T-helper 1 cell treated with Interleukin-12 subunit alpha and Interleukin-12 subunit beta and Interleukin-4 antibody, amounts not matched to agents 30 μg/mL and 1 μg/mL, for 36 hours (primary cell): Measurements from ENCODE around the gene SH3RF3.

ENCODE experiments used
- H3K27ac Mint-ChIP-seq: one replicate; pipeline ENCODE4 v1.8.0; 2021; ENCODE audit warnings: mild to moderate bottlenecking, mixed read lengths
- H3K27me3 Mint-ChIP-seq: one replicate; pipeline ENCODE4 v1.8.0; 2021; ENCODE audit warnings: low read depth, mixed read lengths
- H3K36me3 Mint-ChIP-seq: one replicate; pipeline ENCODE4 v1.8.0; 2021; ENCODE audit warnings: low read depth, mixed read lengths
- H3K4me1 Mint-ChIP-seq: one replicate; pipeline ENCODE4 v1.8.0; 2021; ENCODE audit warnings: low read depth, mixed read lengths
- H3K4me3 Mint-ChIP-seq: one replicate; pipeline ENCODE4 v1.8.0; 2021; ENCODE audit warnings: mild to moderate bottlenecking, moderate library complexity, mixed read lengths
- H3K9me3 Mint-ChIP-seq: one replicate; pipeline ENCODE4 v1.8.0; 2021; ENCODE audit warnings: mixed read lengths

SH3RF3 gene

DNA sequence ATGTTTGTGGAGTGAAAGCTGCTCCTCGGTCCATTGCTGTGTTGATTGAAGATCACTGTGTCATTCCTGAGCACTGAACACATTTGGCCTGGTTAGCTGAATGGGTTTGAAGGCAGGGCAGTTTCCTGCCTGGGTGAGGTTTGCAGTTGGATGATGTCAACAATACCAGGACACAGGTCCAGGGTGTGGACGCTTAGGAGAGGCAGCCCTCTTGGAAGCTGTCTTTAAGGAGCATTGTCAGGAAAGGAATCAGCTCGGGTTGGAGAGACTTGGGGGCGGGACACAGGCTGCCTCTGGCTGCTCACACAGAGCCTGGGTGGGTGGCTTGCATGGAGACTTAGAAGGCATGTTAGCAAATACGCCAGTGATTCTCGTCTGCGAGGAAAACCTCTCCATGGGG is 247.1 kb downstream of the SH3RF3 start:
- H3K27me3 Mint-ChIP-seq, result peaks cover 3% of the 10 kb centered on the region
- H3K4me1 Mint-ChIP-seq, result no peaks in the 10 kb centered on the region
- H3K4me3 Mint-ChIP-seq, result no peak overlapping the region
- no peaks in the 10 kb centered on the region for H3K36me3 Mint-ChIP-seq
- H3K27ac Mint-ChIP-seq, result no peak overlapping the region
- no peaks in the 10 kb centered on the region for H3K9me3 Mint-ChIP-seq

DNA sequence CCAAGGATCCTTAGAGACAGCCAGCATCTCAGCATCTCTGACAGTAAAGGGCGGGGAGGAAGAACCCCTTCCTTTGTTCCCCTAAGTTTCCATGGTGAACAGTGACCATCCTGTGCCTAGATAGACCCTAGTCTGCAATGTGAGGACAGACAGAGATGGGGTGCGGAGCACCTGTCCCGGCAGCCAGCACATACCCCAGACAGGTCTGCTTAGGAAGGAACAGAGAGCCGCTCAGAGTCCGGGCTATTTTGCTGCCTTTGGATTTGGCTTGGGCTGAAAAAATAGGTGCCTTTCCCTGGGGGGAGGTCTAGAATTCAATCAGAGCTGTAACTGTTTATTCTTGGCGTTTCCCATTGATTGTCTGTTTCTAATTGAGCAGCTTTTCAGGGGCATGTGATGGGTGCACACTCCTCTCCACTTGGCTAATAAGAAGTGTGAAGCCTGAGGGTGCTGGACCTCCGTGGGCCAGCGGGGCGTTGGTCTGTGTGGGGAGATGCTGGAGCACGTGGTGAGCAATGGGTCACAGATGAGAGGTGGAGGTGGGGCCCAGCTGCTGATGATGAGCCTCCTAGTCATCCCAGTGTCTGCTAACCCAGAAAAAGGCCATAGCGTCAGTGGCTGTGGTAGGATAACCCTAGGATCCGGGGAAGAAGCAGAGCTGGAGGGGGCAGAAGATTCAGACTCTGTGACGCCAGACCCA is 247.9 kb downstream of the SH3RF3 start:
- H3K4me3 Mint-ChIP-seq, result no peak overlapping the region
- H3K4me1 Mint-ChIP-seq, result no peaks in the 10 kb centered on the region
- no peak overlapping the region for H3K27ac Mint-ChIP-seq
- no peaks in the 10 kb centered on the region for H3K36me3 Mint-ChIP-seq
- no peaks in the 10 kb centered on the region for H3K9me3 Mint-ChIP-seq
- peaks cover 3% of the 10 kb centered on the region for H3K27me3 Mint-ChIP-seq

DNA sequence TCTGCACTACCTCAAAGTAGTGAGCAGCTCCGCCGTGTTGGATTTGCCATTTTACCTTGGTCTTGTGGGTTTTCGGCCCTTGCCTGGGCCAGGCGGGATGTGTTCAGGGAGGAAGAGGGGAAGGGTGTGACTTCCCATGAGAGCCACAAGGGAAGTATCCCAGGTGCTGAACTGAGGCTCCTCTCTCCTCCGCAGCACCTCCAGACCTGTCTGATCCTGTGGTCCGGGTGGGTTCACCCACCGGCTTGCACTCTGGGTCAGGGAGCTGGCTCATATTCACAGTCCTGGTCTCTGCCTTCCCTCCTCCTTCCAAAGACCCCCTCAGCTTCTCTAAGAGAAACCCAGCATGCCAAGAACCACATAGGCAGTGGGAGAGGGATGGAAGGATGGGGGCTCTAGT is 249.0 kb downstream of the SH3RF3 start:
- Mint-ChIP-seq H3K4me1 (no peaks in the 10 kb centered on the region), H3K27me3 (peaks cover under 1% of the 10 kb centered on the region), H3K9me3 (no peaks in the 10 kb centered on the region), H3K36me3 (no peaks in the 10 kb centered on the region), H3K27ac (no peak overlapping the region), H3K4me3 (no peak overlapping the region)

DNA sequence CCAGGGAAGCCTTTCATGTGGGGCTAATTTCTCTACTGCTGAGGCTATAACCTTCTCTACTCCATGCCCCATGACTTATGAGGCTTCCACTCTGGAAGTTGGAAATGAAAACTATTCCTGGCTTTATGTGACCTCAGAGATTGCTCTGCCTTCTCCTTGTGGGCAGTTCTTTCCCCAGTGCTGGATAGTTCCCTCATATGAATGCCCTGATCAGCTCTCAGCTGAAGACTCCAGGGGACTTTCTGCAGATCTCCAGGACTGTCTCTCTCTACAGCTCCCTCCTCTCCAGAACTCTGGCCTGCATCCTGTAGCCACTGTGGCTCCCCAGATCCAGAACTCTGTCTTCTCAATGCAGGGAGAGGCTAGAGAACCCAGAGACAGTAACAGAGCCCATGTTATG is 249.7 kb downstream of the SH3RF3 start:
- no peaks in the 10 kb centered on the region for H3K27me3 Mint-ChIP-seq
- H3K9me3 Mint-ChIP-seq, result no peaks in the 10 kb centered on the region
- H3K4me3 Mint-ChIP-seq, result no peak overlapping the region
- no peaks in the 10 kb centered on the region for H3K4me1 Mint-ChIP-seq
- no peak overlapping the region for H3K27ac Mint-ChIP-seq
- H3K36me3 Mint-ChIP-seq, result no peaks in the 10 kb centered on the region

DNA sequence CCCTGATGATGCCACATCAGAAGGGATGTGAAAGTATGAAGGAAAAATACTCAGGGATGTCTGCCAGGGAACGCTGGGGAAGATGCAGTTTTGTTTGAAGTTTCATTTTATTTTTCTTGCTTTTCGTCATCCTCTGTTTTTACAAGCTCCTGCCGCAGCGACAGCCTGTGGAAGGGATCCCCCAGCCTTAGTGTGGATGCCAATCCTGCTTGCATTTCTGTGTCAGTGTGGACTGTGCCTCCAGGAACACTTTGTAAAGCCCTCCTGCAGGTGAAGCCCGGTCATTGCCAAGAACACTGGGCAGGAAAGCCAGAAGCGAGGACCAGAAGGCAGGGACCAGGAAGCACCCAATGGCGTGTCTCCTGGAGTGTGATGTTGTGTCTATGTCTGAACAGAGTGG is 250.5 kb downstream of the SH3RF3 start:
- H3K9me3 Mint-ChIP-seq, result no peaks in the 10 kb centered on the region

DNA sequence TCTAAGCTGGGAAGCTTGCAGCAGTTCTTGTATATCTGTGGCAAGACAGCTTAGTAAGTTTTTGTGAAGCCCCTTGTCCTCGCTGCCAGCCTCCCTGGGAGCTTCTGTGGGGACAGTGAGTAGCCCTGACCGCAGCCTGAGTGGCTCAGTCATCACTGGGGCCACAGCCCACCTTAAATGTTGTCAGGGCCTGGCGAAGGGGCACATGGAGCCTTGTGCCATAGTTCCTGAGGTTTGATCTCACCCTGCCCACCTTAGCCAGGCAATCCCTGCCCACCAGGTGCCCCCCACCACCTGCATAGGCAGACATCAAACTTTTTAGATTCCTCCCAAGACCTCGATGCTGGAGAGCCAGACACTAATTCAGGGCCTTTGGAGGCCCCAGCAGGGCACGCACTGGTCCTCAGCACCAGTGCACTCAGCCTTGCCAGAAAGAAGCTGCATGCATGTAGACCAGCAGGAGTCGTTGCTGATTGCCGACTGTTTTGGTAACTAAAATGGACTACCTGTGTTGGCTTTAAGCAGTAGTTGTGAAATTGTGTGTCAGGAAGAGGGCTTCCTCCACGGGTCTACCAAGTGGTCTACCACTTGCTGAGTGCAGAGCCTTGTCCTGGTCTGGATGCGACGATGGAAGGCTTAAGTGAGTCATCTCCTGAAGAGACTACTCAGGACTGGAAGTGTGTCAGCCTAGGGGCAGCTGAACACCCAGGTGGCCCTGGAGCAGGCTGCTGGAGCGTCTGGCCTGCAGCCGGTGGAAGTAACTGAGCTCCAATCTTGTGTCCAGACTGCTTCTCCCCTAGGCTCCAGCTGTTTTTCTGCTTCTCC is 251.7 kb downstream of the SH3RF3 start:
- Mint-ChIP-seq H3K27me3 (peaks cover 2% of the 10 kb centered on the region), H3K9me3 (no peaks in the 10 kb centered on the region), H3K36me3 (no peaks in the 10 kb centered on the region), H3K27ac (no peak overlapping the region), H3K4me3 (no peak overlapping the region), H3K4me1 (no peaks in the 10 kb centered on the region)

More for the DNA sequence above, 250.5 kb downstream of the SH3RF3 start:
- no peaks in the 10 kb centered on the region for H3K36me3 Mint-ChIP-seq
- no peaks in the 10 kb centered on the region for H3K27me3 Mint-ChIP-seq
- H3K27ac Mint-ChIP-seq, result no peak overlapping the region
- H3K4me3 Mint-ChIP-seq, result no peak overlapping the region
- H3K4me1 Mint-ChIP-seq, result no peaks in the 10 kb centered on the region

DNA sequence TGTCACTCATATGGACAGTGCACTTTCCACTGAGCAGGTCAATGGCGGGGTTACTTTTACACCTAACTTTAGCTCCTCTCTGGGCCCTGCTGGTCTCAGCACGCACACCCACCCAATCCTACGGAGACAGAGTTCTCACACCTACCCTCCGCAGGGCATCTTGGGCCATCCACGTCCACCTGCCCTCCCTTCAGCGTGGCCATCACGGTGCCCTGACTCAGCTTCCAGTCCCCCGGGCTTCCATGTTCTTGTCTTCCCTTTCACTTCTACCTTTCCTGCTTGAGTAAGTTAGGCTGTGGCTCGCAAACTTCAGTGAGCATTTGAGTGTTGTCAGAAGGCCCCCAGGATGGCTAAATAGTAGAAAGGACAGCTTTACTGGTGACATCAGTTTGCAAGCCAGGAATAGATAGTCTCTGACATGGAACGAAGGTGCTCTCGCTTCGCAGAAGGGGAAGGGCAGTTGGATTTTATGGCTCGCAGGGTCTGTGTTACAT is 252.4 kb downstream of the SH3RF3 start:
- Mint-ChIP-seq H3K4me3 (no peak overlapping the region), H3K4me1 (no peaks in the 10 kb centered on the region), H3K9me3 (no peaks in the 10 kb centered on the region), H3K27ac (no peak overlapping the region), H3K27me3 (peaks cover 5% of the 10 kb centered on the region), H3K36me3 (no peaks in the 10 kb centered on the region)

DNA sequence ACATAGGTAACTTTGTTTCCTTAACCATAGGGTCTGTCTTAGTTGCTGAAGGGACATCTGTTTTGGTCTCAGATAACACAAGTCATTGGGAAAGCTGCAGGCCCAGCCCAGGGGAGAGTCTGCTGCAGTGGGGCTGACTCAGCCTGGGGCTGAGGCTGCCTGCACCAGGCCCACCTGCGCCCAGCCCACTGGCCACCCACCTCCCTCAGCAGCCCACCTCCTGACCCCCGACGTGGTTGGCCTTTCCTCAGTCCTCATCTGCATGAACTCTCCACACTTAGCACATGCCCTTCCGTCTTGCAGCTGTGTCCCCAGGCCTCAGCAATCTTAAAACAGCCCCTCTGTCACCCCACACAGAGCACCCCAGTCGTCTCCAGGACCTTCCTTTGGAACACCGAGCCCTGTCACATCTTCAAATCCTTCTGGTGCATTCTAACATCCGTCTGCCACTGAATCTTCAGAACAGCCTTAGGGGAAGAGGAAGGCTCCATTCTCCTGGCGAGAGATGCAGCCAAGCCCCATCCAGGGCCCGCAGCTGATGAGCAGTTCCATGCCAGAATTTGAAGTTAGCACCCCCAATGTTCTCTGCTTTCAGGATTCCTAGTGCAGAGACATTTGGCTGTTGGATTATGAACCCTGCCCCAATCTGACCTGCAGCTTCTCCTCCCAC is 253.4 kb downstream of the SH3RF3 start:
- Mint-ChIP-seq H3K4me1 (no peaks in the 10 kb centered on the region), H3K27ac (no peak overlapping the region), H3K36me3 (no peaks in the 10 kb centered on the region), H3K4me3 (no peak overlapping the region), H3K9me3 (no peaks in the 10 kb centered on the region), H3K27me3 (peaks cover 5% of the 10 kb centered on the region)

DNA sequence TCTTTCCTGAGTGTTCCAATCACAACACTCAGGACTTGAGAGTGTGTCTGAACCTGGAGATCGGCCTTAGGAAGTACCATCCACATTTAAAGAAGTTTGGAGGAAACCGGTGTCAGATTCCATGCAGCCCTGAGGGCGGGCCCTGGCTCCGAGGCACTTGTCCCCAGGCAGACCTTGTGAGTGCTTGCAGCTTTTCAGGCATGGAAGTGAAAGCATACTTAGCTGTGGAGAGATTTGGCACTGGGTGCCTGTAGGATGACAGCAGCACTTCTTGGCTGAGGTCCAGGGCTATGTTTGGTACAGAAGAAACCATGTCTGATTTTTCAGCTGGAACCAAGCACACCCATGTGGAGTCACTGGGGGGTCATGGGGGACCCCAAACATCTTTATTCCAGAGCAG is 253.9 kb downstream of the SH3RF3 start:
- H3K27ac Mint-ChIP-seq, result no peak overlapping the region

DNA sequence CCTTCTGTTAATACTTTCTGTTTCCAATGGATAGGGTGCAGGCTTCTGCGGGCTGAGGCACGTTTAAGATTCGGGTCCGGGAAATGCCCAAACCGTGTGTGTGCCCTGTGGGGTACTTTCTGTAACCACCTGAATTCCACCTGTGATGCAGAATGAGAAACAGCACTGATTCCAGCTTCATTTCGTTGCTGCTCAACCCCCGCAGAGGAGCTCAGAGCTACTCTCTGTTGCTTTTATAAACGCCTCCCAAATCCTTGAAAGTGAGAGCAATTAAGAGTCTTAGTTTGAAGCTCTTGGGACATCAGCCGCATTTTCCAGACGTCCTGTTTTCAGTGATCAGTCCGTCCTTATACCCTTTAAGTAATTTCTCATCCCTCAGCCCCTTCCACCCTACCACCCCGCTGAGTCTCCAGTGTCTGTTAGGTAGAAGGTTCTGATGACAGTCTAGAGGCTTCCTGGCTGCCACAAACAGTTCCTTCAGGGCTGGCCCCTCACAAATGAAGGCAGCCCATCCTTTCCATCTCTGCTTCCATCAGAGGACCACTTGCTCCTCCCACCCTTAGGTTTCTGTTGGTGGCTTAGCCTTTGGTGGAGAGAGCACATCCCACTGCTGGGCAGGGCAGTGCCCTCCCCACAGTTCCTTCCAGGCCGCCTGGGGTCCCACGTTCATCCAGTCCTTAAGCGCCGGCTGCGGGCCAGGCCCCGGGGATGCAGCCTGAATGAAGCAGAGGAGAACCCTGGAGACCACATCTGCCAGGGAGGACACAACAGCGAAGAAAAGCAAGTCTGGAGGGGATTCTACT is 254.7 kb downstream of the SH3RF3 start:
- H3K4me3 Mint-ChIP-seq, result no peak overlapping the region
- no peaks in the 10 kb centered on the region for H3K4me1 Mint-ChIP-seq
- no peaks in the 10 kb centered on the region for H3K36me3 Mint-ChIP-seq
- H3K9me3 Mint-ChIP-seq, result no peaks in the 10 kb centered on the region
- no peak overlapping the region for H3K27ac Mint-ChIP-seq
- H3K27me3 Mint-ChIP-seq, result peaks cover 5% of the 10 kb centered on the region

More for the DNA sequence above, 253.9 kb downstream of the SH3RF3 start:
- Mint-ChIP-seq H3K4me3 (no peak overlapping the region), H3K4me1 (no peaks in the 10 kb centered on the region), H3K27me3 (peaks cover 5% of the 10 kb centered on the region), H3K9me3 (no peaks in the 10 kb centered on the region), H3K36me3 (no peaks in the 10 kb centered on the region)

DNA sequence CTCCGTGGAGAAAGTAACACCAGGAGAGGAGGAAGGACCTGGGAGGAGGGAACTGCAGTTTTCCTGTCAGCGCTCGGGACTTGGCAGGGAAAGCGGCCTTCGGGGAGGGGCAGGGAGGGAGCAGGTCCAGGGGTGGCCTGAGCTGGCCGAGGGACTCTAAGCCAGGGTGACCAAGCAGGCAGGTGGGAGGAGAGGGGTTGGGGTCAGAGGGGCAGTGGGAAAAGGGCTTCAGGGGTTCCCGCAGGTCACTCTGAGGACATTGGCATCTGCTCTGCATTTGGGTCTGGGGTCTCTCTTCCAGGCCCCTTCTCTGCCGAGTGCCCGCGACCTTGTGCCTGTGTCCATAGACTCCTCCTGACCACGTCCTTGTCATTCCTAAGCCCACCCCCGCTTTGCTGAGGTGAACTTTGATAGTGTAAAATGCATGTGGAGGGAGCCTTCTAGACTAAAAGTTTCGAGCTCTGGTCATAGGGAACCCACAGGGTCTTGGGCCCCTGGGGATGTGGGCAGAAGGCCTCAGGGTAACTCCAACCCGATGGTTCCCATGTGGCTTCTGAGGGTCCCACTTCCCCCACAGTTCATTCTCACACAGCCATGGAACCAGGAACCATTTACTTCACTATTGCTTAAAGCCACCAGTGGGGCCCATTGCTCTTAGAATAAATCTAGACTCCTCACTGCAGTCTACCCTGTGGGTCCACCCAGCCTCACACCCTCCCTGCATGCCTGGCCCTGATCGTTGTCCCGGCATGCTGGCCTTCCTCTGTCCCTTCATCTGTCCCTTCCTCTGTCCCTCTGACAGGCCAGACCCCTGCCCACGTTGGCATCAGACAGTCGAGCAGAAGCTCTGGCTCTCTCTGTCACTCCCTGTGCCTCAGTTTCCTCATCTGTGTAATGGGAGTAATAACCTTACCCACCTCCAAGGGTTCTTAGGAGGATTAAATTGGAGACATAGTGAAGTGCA is 255.6 kb downstream of the SH3RF3 start:
- Mint-ChIP-seq H3K36me3 (no peaks in the 10 kb centered on the region), H3K4me3 (no peak overlapping the region), H3K4me1 (no peaks in the 10 kb centered on the region), H3K27ac (no peak overlapping the region), H3K27me3 (peaks cover 5% of the 10 kb centered on the region), H3K9me3 (no peaks in the 10 kb centered on the region)

DNA sequence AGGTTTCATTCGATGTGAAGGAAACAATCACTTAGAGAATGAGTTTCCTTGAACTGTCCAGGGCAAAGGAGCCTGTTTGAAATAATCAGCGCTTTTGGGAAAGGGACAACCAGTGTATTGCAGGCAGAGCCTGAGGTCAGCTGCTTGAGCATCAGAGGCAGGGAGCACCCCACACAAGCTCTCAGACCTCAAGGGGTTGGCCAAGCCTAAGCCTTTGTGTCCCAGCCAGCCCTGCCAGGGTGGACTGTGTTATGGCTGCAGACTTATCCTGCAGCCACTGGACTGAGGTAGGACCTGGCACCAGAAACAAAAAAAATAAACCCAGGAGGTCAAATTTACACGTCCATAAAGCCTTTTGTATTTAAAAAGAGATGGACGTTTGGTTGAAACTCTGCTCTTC is 256.5 kb downstream of the SH3RF3 start:
- no peaks in the 10 kb centered on the region for H3K36me3 Mint-ChIP-seq
- no peaks in the 10 kb centered on the region for H3K9me3 Mint-ChIP-seq
- no peaks in the 10 kb centered on the region for H3K4me1 Mint-ChIP-seq
- peaks cover 5% of the 10 kb centered on the region for H3K27me3 Mint-ChIP-seq
- H3K27ac Mint-ChIP-seq, result no peak overlapping the region
- no peak overlapping the region for H3K4me3 Mint-ChIP-seq

DNA sequence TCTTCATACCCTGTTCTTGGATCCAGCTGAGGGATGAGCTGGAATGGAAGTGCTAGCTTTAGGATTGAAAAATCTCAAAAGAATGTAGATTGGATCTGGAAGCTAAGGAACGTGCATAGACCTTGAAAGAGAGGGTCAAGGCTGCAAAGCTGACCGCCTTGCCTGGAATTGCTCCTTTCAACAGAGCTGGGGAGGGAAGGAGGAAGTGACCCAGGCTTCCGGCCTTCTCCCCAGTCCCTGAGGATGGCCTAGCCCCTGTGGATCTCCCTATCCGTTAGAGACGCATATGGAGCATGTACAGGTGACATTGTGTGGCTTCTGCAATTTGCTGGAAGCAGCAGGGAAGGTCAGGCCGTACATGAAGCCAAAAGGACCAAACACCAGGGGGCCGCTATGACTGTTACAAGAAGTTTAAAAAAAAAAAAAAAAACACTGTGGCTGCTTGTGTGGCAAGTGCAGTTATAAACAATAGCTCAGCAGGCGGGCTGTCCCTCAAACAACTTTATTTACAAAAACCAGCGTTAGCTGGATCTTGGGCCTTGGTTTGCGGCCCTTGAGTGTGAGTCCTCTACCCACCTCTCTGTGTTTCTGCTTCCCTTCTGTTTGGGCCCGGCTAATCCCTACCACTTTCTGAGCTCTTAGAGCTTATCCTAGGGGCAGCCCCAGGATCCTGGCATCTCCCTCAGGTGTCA is 257.1 kb downstream of the SH3RF3 start:
- Mint-ChIP-seq H3K27me3 (peaks cover 5% of the 10 kb centered on the region), H3K4me3 (no peak overlapping the region), H3K36me3 (no peaks in the 10 kb centered on the region), H3K4me1 (no peaks in the 10 kb centered on the region), H3K27ac (no peak overlapping the region), H3K9me3 (no peaks in the 10 kb centered on the region)
